Parathyroid adenoma (tissue), 2 donors: Measurements from ENCODE around the gene RHOF.
"Not testable (repeated sequence)": the region's sequence is repeated elsewhere in the genome, so short reads cannot be mapped to it uniquely, and the experiment has no call there.

Source experiments
- H2AFZ ChIP-seq: fragments of 300-600 bp; sonication (generic); one replicate; pipeline ENCODE4 v1.7.0; 2017; ENCODE audit warnings: antibody characterized with exemption, mild to moderate bottlenecking
- H3K27ac ChIP-seq: fragments of 300-600 bp; sonication (generic); one replicate; pipeline ENCODE4 v1.7.0; 2017
- H3K27me3 ChIP-seq: fragments of 300-600 bp; sonication (generic); one replicate; pipeline ENCODE4 v1.7.0; 2017; ENCODE audit warnings: low read length; ENCODE audit not compliant: control insufficient read depth, insufficient read depth
- H3K36me3 ChIP-seq: fragments of 300-600 bp; sonication (generic); one replicate; pipeline ENCODE4 v1.7.0; 2017; ENCODE audit warnings: low read length; ENCODE audit not compliant: control insufficient read depth, insufficient read depth
- H3K4me1 ChIP-seq: fragments of 300-600 bp; sonication (generic); one replicate; pipeline ENCODE4 v1.7.0; 2017; ENCODE audit warnings: control low read depth
- H3K4me2 ChIP-seq: fragments of 300-600 bp; sonication (generic); one replicate; pipeline ENCODE4 v1.7.0; 2017; ENCODE audit warnings: low read length
- H3K4me3 ChIP-seq: fragments of 300-600 bp; sonication (generic); one replicate; pipeline ENCODE4 v1.7.0; 2017; ENCODE audit warnings: low read depth, low read length
- H3K79me2 ChIP-seq: fragments of 300-600 bp; sonication (generic); one replicate; pipeline ENCODE4 v1.7.0; 2017; ENCODE audit warnings: control low read depth
- H3K9ac ChIP-seq: fragments of 300-600 bp; sonication (generic); one replicate; pipeline ENCODE4 v1.7.0; 2017; ENCODE audit warnings: mild to moderate bottlenecking
- H3K9me3 ChIP-seq: fragments of 300-600 bp; sonication (generic); one replicate; pipeline ENCODE4 v1.7.0; 2017; ENCODE audit warnings: low read length; ENCODE audit not compliant: control insufficient read depth
- TF ChIP-seq, protein P1 (sequence below): fragments of 300-600 bp; sonication (generic); IDR thresholded peaks from one replicate; pipeline ENCODE4 v1.7.0; 2017; ENCODE audit warnings: antibody characterized with exemption, mild to moderate bottlenecking
- donor health status: primary hyperparathyroidism.

The RHOF gene

DNA sequence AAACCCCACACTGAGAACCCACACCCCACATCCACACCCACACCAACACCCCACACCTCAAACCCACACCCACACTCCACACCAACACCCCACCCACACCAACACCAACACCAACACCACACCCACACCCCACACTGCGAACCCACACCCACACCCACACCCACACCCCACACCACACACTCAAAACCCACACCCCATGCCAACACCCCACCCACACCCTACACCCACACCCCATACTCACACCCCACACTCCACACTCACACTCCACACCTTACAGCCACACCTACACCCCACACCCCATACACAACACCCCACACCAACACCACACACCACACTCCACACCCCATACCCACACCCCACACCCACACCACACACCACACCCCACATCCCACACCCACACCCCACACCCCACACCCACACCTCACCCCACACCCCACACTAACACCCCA, 43.0 kb downstream of the RHOF start:
- no peak overlapping the region for H3K4me3 ChIP-seq
- no peaks in the 10 kb centered on the region for H3K36me3 ChIP-seq
- H3K9me3 ChIP-seq, result no peaks in the 10 kb centered on the region
- no peak overlapping the region for H3K27ac ChIP-seq
- H3K4me1 ChIP-seq, result no peaks in the 10 kb centered on the region
- H2AFZ ChIP-seq, result no peak overlapping the region
- TF ChIP-seq, protein P1, sequence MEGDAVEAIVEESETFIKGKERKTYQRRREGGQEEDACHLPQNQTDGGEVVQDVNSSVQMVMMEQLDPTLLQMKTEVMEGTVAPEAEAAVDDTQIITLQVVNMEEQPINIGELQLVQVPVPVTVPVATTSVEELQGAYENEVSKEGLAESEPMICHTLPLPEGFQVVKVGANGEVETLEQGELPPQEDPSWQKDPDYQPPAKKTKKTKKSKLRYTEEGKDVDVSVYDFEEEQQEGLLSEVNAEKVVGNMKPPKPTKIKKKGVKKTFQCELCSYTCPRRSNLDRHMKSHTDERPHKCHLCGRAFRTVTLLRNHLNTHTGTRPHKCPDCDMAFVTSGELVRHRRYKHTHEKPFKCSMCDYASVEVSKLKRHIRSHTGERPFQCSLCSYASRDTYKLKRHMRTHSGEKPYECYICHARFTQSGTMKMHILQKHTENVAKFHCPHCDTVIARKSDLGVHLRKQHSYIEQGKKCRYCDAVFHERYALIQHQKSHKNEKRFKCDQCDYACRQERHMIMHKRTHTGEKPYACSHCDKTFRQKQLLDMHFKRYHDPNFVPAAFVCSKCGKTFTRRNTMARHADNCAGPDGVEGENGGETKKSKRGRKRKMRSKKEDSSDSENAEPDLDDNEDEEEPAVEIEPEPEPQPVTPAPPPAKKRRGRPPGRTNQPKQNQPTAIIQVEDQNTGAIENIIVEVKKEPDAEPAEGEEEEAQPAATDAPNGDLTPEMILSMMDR, result no peak
- H3K79me2 ChIP-seq, result no peaks in the 10 kb centered on the region
- H3K9ac ChIP-seq, result no peak overlapping the region
- H3K4me2 ChIP-seq, result no peak overlapping the region
- no peaks in the 10 kb centered on the region for H3K27me3 ChIP-seq

DNA sequence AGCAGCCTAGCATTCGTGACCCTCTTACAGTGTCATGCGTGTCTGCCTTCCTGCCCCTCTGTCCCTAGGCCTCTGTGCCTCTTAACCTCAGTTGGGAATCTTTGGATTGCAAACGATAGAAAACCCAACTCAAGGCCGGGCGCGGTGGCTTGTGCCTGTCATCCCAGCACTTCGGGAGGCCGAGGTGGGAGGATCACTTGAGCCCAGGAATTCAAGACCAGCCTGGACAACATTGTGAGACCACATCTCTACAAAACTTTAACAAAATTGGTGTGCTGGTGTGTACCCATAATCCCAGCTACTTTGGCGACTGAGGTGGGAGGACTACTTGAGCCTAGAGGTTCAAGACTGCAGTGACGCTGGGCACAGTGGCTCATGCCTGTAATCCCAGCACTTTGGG, 44.2 kb downstream of the RHOF start:
- no peaks in the 10 kb centered on the region for H3K9me3 ChIP-seq

DNA sequence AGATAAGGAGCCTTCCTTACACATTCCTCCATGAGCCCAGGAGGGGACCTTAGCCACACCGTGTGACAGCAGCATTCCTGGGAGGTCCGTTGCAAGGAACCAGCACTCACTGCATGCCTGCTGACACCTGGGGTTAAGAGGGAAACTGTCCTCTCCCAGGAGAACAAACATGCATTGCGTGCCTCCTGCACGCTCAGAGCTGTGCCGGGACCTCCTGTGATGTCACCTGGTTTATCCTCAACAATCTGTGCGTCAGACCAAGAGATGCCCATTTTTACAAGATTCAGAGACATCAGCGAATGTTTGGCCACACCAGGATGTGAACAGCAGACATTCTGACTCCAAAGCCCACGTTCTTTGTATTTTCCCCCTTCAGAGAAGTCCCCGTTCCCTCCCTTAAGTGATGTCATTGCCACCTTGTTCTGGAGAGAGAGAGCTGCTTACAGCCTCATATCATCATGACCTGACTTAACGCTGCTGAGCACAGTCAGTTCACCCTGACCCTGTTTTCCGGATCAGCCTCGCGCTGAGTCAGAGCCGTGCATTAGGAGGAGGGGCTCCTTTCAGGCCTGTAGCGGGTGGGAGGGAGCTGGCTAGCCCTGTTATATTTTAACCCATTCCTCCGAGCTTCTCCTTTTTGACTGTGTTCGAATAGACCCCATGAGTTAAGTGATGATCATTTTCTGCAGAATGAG, 44.8 kb downstream of the RHOF start:
- no peak overlapping the region for H3K9ac ChIP-seq
- no peaks in the 10 kb centered on the region for H3K27me3 ChIP-seq
- no peak overlapping the region for H2AFZ ChIP-seq
- no peaks in the 10 kb centered on the region for H3K9me3 ChIP-seq
- TF ChIP-seq, protein P1, result no peak
- no peak overlapping the region for H3K4me3 ChIP-seq
- H3K4me1 ChIP-seq, result no peaks in the 10 kb centered on the region
- H3K4me2 ChIP-seq, result no peak overlapping the region
- no peak overlapping the region for H3K27ac ChIP-seq
- H3K36me3 ChIP-seq, result no peaks in the 10 kb centered on the region
- H3K79me2 ChIP-seq, result no peaks in the 10 kb centered on the region

More for the DNA sequence above, 44.2 kb downstream of the RHOF start:
- Histone ChIP-seq H3K27ac (no peak overlapping the region), H3K79me2 (no peaks in the 10 kb centered on the region), H3K4me1 (no peaks in the 10 kb centered on the region), H2AFZ (no peak overlapping the region), H3K4me3 (no peak overlapping the region), H3K27me3 (no peaks in the 10 kb centered on the region), H3K9ac (no peak overlapping the region), H3K4me2 (no peak overlapping the region), H3K36me3 (no peaks in the 10 kb centered on the region)
- TF ChIP-seq, protein P1, result no peak

DNA sequence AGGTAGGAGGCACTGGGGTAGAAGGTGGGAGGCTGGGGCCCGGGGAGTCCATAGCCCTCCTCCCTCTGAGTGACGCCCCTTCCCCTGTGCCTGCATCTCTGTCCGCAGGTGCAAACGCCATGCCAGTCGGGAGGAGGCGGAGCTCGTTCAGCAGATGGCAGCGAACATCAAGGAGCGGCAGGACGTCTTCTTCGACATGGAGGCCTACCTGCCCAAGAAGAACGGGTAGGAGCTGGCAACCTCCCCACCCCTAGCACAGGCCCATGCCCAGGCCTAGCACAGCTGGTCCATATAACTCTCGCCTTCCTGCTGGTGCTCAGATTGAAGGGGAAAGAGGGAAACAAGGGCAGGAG, 45.3 kb downstream of the RHOF start:
- TF ChIP-seq, protein P1, result no peak
- Histone ChIP-seq H3K36me3 (no peaks in the 10 kb centered on the region), H3K27ac (no peak overlapping the region), H3K4me1 (no peaks in the 10 kb centered on the region), H3K9ac (no peak overlapping the region), H2AFZ (no peak overlapping the region), H3K9me3 (no peaks in the 10 kb centered on the region), H3K27me3 (no peaks in the 10 kb centered on the region), H3K4me2 (no peak overlapping the region), H3K79me2 (no peaks in the 10 kb centered on the region), H3K4me3 (no peak overlapping the region)

DNA sequence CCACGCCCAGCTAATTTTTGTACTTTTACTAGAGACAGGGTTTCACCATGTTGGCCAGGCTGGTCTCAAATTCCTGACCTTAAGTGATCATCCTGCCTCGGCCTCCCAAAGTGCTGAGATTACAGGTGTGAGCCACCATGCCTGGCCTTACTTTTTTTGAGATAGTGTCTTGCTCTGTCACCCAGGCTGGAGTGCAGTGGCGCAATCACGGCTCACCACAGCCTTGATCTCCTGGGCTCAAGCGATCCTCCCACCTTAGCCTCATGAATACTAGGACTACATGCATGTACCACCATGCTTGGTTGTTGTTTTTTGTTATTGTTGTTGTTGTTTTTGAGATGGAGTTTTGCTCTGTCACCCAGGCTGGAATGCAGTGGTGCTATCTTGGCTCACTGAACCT, 47.9 kb downstream of the RHOF start:
- H3K79me2 ChIP-seq, H3K4me2 ChIP-seq, H3K4me1 ChIP-seq, H3K27me3 ChIP-seq, H3K9ac ChIP-seq, H3K36me3 ChIP-seq, H3K9me3 ChIP-seq, H2AFZ ChIP-seq, H3K4me3 ChIP-seq, H3K27ac ChIP-seq: not testable (repeated sequence)
